Esophagus (tissue), 2 donors: ENCODE results near the gene PPP1R9B. TPM values are rescaled to one million over a fixed set of nuclear protein-coding genes. Genes with fewer than 3 reads are reported as not detected.

Experiments
- H3K27ac ChIP-seq, 2 donors: one replicate each; pipeline ENCODE4 v1.5.1; 2013; ENCODE audit warnings: low read depth in 2 of 2, mild to moderate bottlenecking in 2 of 2, inconsistent platforms in 1 of 2, low read length in 1 of 2, moderate library complexity in 1 of 2
- H3K27me3 ChIP-seq, 2 donors: one replicate each; pipeline ENCODE4 v1.6.1; 2013; ENCODE audit warnings: low read length in 2 of 2, control low read depth in 1 of 2, mild to moderate bottlenecking in 1 of 2; ENCODE audit not compliant: insufficient read depth in 2 of 2, control insufficient read depth in 1 of 2
- H3K36me3 ChIP-seq, 2 donors: one replicate each; pipeline ENCODE4 v1.6.1; 2013; ENCODE audit warnings: low read length in 1 of 2; ENCODE audit not compliant: control insufficient read depth in 2 of 2, insufficient read depth in 2 of 2
- H3K4me1 ChIP-seq, 2 donors: one replicate each; pipeline ENCODE4 v1.6.1; 2013; ENCODE audit warnings: low read length in 1 of 2; ENCODE audit not compliant: control insufficient read depth in 2 of 2, insufficient read depth in 2 of 2
- H3K4me3 ChIP-seq, 2 donors: one replicate each; pipeline ENCODE4 v1.5.1; 2013; ENCODE audit warnings: low read length in 2 of 2, mild to moderate bottlenecking in 2 of 2, low read depth in 1 of 2, moderate library complexity in 1 of 2
- H3K9me3 ChIP-seq, 2 donors: one replicate each; pipeline ENCODE4 v1.6.1; 2013; ENCODE audit warnings: mild to moderate bottlenecking in 2 of 2, low read depth in 1 of 2, low read length in 1 of 2, moderate library complexity in 1 of 2; ENCODE audit not compliant: control insufficient read depth in 2 of 2, insufficient read depth in 1 of 2
- WGBS, 2 donors: extraction: QIAGEN DNeasy Blood & Tissue Kit; methylation state at CpG; one replicate each; pipeline ENCODE4 v1.1.7; 2013; 5-methylcytosine and 5-hydroxymethylcytosine counted together
- polyA plus RNA-seq, 2 donors: library from polyadenylated mRNA; stranded (reverse); fragments of 200-250 nt; gene quantifications; one replicate each; pipeline ENCODE4 v1.2.3, GENCODE V29; 2013
- donor health status: healthy with polysubstance abuse.
- donor health status: Bipolar disorder and iron deficiency.

PPP1R9B gene
- polyA plus RNA-seq, 2 donors, result 15.4 to 31.3 TPM

- Histone ChIP-seq H3K36me3 (peaks cover 21 to 70% of the 10 kb centered on the region in 2 donors), H3K27me3 (no peaks in the 10 kb centered on the region), H3K9me3 (no peaks in the 10 kb centered on the region), H3K27ac (no peak overlapping the region), H3K4me3 (no peak overlapping the region), H3K4me1 (no peaks in the 10 kb centered on the region)
- WGBS, 2 donors, result 88 to 95% methylated on average over 4 of the region's 4 CpGs
These were observed 13.4 kb downstream of the PPP1R9B start for GRCh38 chr17:50137042-50137441.

- WGBS, 2 donors, result 90 to 93% methylated on average over 11 of the region's 11 CpGs
- peaks cover 18 to 65% of the 10 kb centered on the region in 2 donors for H3K36me3 ChIP-seq
- H3K27me3 ChIP-seq, result no peaks in the 10 kb centered on the region
These were observed 14.3 kb downstream of the PPP1R9B start for GRCh38 chr17:50136096-50136687.

GRCh38 chr17:50135316-50136095, 15.0 kb downstream of the PPP1R9B start:
- H3K27me3 ChIP-seq, result no peaks in the 10 kb centered on the region
- H3K9me3 ChIP-seq, result no peaks in the 10 kb centered on the region
- no peak overlapping the region for H3K27ac ChIP-seq
- peaks cover 13 to 59% of the 10 kb centered on the region in 2 donors for H3K36me3 ChIP-seq
- H3K4me3 ChIP-seq, result no peak overlapping the region
- no peaks in the 10 kb centered on the region for H3K4me1 ChIP-seq
- 84% methylated on average over 16 of the region's 16 CpGs for WGBS, 2 donors

More at GRCh38 chr17:50136096-50136687, 14.3 kb downstream of the PPP1R9B start:
- Histone ChIP-seq H3K9me3 (no peaks in the 10 kb centered on the region), H3K4me3 (no peak overlapping the region), H3K4me1 (no peaks in the 10 kb centered on the region), H3K27ac (no peak overlapping the region)

GRCh38 chr17:50134206-50135110, 16.0 kb downstream of the PPP1R9B start:
- peaks cover 11 to 51% of the 10 kb centered on the region in 2 donors for H3K36me3 ChIP-seq
- WGBS, 2 donors, result 69 to 71% methylated on average over 15 to 16 of the region's 16 CpGs
- H3K9me3 ChIP-seq, result no peaks in the 10 kb centered on the region
- no peak overlapping the region for H3K27ac ChIP-seq
- H3K27me3 ChIP-seq, result no peaks in the 10 kb centered on the region
- H3K4me3 ChIP-seq, result no peak overlapping the region
- no peaks in the 10 kb centered on the region for H3K4me1 ChIP-seq

GRCh38 chr17:50133769-50134099, 16.7 kb downstream of the PPP1R9B start:
- WGBS, 2 donors, result 39 to 42% methylated on average over 14 to 16 of the region's 16 CpGs
- H3K27me3 ChIP-seq, result no peaks in the 10 kb centered on the region
- H3K9me3 ChIP-seq, result no peaks in the 10 kb centered on the region
- H3K27ac ChIP-seq, result no peak overlapping the region
- no peak overlapping the region for H3K4me3 ChIP-seq
- H3K36me3 ChIP-seq, result peaks cover 4 to 43% of the 10 kb centered on the region in 2 donors
- H3K4me1 ChIP-seq, result peaks cover 0 to 3% of the 10 kb centered on the region in 2 donors

DNA sequence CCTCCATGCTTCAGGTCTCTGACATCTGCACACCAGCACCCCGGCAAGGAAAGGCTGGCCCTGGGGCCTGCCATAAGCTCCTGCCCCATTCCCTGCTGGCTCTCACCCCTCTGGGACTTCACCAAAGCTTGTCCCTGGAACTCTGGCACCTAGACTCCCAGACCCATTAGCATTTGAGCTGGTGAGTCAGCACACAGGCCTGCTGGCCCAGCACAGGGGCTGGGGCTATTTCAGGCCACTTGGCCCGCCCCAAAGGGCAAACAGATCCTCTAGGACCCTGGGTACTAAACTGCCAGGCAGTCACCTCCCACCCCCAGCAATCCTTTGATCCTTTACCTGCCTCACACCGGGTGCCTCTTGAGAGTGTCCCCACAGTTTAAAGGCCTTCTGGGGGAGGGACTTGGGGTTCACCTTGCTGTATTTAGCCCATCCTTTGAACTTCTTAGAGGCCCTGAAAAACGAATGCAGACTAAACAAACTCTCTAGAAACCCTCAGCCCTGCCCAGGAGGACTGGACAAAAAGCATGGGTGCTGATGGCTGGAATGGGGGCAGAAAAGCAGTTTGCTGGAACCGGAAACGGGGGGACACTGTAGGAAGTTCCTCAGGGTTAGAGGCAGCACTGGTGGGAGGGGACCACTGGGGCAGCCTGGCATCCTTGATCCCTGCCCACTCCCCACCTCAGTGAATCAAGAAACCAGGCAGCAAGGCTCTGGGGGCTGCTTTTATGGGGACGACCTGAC, 17.3 kb downstream of the PPP1R9B start:
- Histone ChIP-seq H3K36me3 (peaks cover under 1 to 38% of the 10 kb centered on the region in 2 donors), H3K27me3 (no peaks in the 10 kb centered on the region), H3K4me3 (no peak overlapping the region), H3K4me1 (peaks cover 0 to 3% of the 10 kb centered on the region in 2 donors), H3K27ac (peak overlapping the region; percentile 8 to 28), H3K9me3 (no peaks in the 10 kb centered on the region)
- 54 to 56% methylated on average over 7 of the region's 7 CpGs for WGBS, 2 donors

DNA sequence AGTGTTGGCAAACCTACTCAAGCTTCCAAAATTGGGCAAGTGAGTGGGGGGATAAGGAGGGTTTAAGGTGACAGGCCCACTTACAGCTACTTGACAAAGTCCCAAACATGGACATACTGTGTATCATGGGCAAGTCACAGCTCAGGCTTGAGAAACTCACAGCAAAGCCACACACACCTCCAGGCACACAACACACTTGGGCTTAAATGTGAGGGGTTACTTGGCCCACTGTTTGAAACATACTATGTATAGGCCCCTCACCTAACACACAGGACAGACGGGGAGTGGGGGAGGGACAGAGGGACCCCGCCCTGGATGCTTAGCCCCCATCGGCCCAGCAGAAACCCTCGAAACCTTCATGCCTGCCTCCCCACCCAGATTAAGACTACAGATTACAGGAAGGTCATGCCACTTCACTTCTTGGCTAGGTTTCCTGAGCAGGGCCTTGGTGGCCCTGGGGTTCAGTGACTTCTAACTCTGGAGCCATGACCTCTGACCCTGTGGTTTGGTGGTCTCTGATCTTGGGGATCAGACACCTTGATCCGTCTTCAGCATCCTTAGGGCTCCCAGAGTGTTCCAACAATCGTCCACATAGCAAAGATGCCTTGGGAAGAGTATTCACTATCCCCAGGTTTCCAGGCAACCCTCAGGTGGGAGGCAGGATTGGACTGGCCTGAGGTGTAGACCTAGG, 18.2 kb downstream of the PPP1R9B start:
- H3K4me1 ChIP-seq, result peaks cover 0 to 3% of the 10 kb centered on the region in 2 donors
- no peaks in the 10 kb centered on the region for H3K27me3 ChIP-seq
- no peak overlapping the region for H3K4me3 ChIP-seq
- H3K9me3 ChIP-seq, result no peaks in the 10 kb centered on the region
- H3K36me3 ChIP-seq, result peaks cover 0 to 28% of the 10 kb centered on the region in 2 donors
- no peak overlapping the region for H3K27ac ChIP-seq
- 68 to 74% methylated on average over 6 of the region's 6 CpGs for WGBS, 2 donors

DNA sequence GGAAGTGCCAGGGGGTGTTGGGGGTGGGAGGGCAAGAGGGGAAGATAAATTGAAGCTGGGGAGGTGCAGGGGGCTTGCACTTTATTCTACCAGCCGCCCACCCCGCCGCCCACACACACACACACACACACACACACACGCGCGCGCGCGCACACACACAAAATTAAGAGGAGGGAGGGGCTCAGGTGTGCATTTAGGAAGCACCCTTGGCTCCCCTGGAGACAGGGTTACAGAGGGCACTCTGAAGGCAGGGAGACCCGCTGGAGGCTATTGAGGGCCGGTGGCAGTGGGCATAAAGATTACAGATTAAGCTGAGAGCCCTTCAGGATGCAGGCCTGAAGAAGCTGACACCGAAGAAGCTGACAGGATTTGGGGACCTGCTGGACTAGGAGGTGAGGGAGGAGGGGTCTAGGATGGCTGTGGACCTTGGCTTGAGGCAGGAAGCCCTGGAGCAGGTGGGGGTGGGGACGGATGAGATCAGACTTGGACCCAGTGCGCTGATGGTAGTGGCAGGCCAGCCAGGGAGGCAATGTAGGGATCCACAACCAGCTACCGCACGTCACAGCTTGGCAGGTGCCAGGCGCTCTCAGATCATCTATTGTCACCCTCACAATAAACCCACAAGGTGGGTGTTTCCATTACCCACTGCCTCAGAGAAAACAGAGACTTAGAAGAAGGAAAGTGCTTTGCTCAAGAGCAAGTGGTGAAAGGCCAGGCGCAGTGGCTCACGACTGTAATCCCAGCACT, 19.7 kb downstream of the PPP1R9B start:
- Histone ChIP-seq H3K36me3 (peaks cover 0 to 14% of the 10 kb centered on the region in 2 donors), H3K27me3 (no peaks in the 10 kb centered on the region), H3K9me3 (no peaks in the 10 kb centered on the region), H3K27ac (no peak overlapping the region), H3K4me1 (peaks cover 0 to 3% of the 10 kb centered on the region in 2 donors), H3K4me3 (no peak overlapping the region)
- WGBS, 2 donors, result 37 to 49% methylated on average over 17 to 19 of the region's 19 CpGs
